Stimulated activated naive CD4-positive, alpha-beta T cell (primary cell): Measurements from ENCODE around the gene PLEKHG2.

ENCODE experiments used
- DNase-seq, 6 experiments: peaks; one replicate each; lab custom pipeline; 2025; lab: John Stamatoyannopoulos, UW

The PLEKHG2 gene

GRCh38 chr19:39422020-39422419 is 9.6 kb downstream of the PLEKHG2 start:
- DNase-seq, result no peak

- DNase-seq, result no peak
Observed at GRCh38 chr19:39423258-39424086, 11.0 kb downstream of the PLEKHG2 start.

DNA sequence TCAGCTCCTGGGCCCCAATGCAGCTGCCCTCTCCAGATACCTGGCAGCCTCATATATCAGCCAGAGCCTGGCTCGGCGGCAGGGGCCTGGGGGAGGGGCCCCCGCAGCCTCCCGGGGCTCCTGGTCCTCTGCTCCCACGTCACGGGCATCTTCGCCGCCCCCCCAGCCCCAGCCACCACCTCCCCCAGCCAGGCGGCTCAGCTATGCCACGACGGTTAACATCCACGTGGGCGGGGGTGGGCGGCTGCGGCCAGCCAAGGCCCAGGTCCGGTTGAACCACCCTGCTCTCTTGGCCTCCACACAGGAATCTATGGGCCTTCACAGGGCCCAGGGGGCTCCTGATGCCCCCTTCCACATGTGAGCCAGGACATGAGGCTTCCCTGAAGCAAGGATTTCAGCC is 12.5 kb downstream of the PLEKHG2 start:
- DNase-seq, result no peak

GRCh38 chr19:39425744-39426143 is 13.3 kb downstream of the PLEKHG2 start:
- DNase-seq, result no peak

- DNase-seq, result no peak
Observed at GRCh38 chr19:39426170-39426569, 13.7 kb downstream of the PLEKHG2 start.

DNA sequence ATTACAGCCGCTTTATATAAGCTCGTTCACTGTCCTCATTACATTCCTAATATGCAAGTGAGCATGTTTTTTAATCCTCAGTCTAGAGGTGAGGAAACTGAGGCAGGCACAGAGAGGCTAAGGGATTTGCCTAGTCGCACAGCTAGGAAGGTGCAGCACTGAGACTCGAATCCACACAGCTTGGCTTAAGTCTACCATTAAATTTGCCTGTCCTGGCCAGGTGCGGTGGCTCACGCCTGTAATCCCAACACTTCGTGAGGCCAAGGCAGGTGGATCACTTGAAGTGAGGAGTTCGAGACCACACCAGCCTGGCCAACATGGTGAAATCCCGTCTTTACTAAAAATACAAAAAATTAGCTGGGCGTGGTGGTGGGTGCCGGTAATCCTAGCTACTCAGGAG is 15.2 kb downstream of the PLEKHG2 start:
- no peak for DNase-seq

GRCh38 chr19:39428283-39429112 is 16.0 kb downstream of the PLEKHG2 start:
- DNase-seq, result no peak

- no peak for DNase-seq
Observed at GRCh38 chr19:39430675-39431593, 18.5 kb downstream of the PLEKHG2 start.

- DNase-seq, result no peak
Observed at GRCh38 chr19:39432677-39433025, 20.2 kb downstream of the PLEKHG2 start.

- no peak for DNase-seq
Observed at GRCh38 chr19:39433480-39434079, 21.1 kb downstream of the PLEKHG2 start.

GRCh38 chr19:39434123-39435076 is 21.9 kb downstream of the PLEKHG2 start:
- DNase-seq, result no peak

GRCh38 chr19:39435499-39436349 is 23.3 kb downstream of the PLEKHG2 start, which contains the start of gene RPS16:
Gene RPS16 (minus strand): TSS chr19:39435949. CDS start chr19:39435895, 54 bp downstream.
- peak; percentile 96 to 98 (median 97) for DNase-seq

DNA sequence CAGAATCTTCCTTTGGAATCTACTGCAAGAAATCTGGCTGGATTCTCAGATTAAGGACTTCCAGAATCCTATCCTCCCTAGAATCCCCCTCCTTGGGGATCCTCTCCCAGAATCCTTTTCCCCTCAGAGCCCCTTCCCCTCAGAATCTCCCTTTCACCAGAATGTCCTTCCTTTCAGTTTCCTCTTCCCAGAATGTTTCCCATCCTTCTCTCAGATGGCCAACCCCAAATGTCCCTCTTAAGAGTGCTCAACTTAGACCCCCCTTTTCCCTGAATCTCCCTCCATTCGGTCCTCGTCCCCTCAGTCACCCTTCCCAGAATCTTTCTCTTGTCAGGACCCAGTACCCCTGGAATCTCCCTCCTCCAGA is 23.9 kb downstream of the PLEKHG2 start:
- DNase-seq, result no peak

GRCh38 chr19:39438270-39438934 is 25.9 kb downstream of the PLEKHG2 start:
- no peak for DNase-seq

- peak in 1 of 6 experiments; percentile 26 for DNase-seq
Observed at GRCh38 chr19:39444598-39445195, 32.2 kb downstream of the PLEKHG2 start.

GRCh38 chr19:39445196-39446111 is 33.0 kb downstream of the PLEKHG2 start, which contains the start of gene SUPT5H:
Gene SUPT5H (plus strand): TSS chr19:39445582. CDS start chr19:39445891, 309 bp downstream.
- peak; percentile 92 to 98 (median 97) for DNase-seq
